ENCODE data around the gene MRFAP1L1. TPM values are rescaled to one million over a fixed set of nuclear protein-coding genes. Genes with fewer than 3 reads are reported as not detected.

MRFAP1L1 gene
- total RNA-seq, 1 donor from 2014 or later = 141 TPM

- Mint-ChIP-seq H3K4me3 (peak overlapping the region; percentile 50), H3K27ac (no peak overlapping the region), H3K9me3 (no peaks in the 10 kb centered on the region), H3K36me3 (no peaks in the 10 kb centered on the region), H3K27me3 (ENCODE audit: insufficient read depth, low read depth) (peaks cover 13% of the 10 kb centered on the region), H3K4me1 (peaks cover 18% of the 10 kb centered on the region)
- Histone ChIP-seq H3K9me3 (ENCODE audit: low read depth) (no peaks in the 10 kb centered on the region), H3K4me1 (peaks cover 26% of the 10 kb centered on the region), H3K4me2 (no peak overlapping the region), H3K4me3 (no peak overlapping the region), H2AFZ (replicated peaks) (no peak overlapping the region), H3F3A (ENCODE audit: low read depth) (peaks cover 14% of the 10 kb centered on the region), H3K27ac (no peak overlapping the region), H3K9ac (no peak overlapping the region), H3K27me3 (no peaks in the 10 kb centered on the region), H3K79me2 (ENCODE audit: low read depth) (no peaks in the 10 kb centered on the region), H4K20me1 (ENCODE audit: low read depth) (no peaks in the 10 kb centered on the region), H3K36me3 (no peaks in the 10 kb centered on the region)
- no peak for TF ChIP-seq EZH2 (IDR thresholded peaks at IDR 0.05)
- no peak for TF ChIP-seq CTCF (IDR thresholded peaks at IDR 0.05)
- no peak for TF ChIP-seq EZH2phosphoT487 (IDR thresholded peaks at IDR 0.05)
- no peak for DNase-seq (ENCODE audit: low spot score)
Measured at GRCh38 chr4:6755088-6755753, 45.6 kb upstream of the MRFAP1L1 start.

GRCh38 chr4:6754481-6755087 lies 44.9 kb upstream of the MRFAP1L1 start:
- H3K27me3 ChIP-seq = no peaks in the 10 kb centered on the region
- H2AFZ ChIP-seq (replicated peaks) = no peak overlapping the region
- H3K27ac ChIP-seq = no peak overlapping the region
- H3K36me3 ChIP-seq = no peaks in the 10 kb centered on the region
- H3F3A ChIP-seq (ENCODE audit: low read depth) = peaks cover 14% of the 10 kb centered on the region
- Mint-ChIP-seq H3K9me3 (no peaks in the 10 kb centered on the region), H3K36me3 (no peaks in the 10 kb centered on the region), H3K27me3 (ENCODE audit: insufficient read depth, low read depth) (peaks cover 13% of the 10 kb centered on the region), H3K4me1 (peaks cover 17% of the 10 kb centered on the region), H3K27ac (no peak overlapping the region), H3K4me3 (no peak overlapping the region)
- H4K20me1 ChIP-seq (ENCODE audit: low read depth) = no peaks in the 10 kb centered on the region
- no peak overlapping the region for H3K4me2 ChIP-seq
- no peaks in the 10 kb centered on the region for H3K9me3 ChIP-seq (ENCODE audit: low read depth)
- TF ChIP-seq EZH2phosphoT487 (IDR thresholded peaks at IDR 0.05) = no peak
- no peak for TF ChIP-seq EZH2 (IDR thresholded peaks at IDR 0.05)
- TF ChIP-seq CTCF (IDR thresholded peaks at IDR 0.05) = no peak
- H3K4me3 ChIP-seq = no peak overlapping the region
- no peak for DNase-seq (ENCODE audit: low spot score)
- peaks cover 20% of the 10 kb centered on the region for H3K4me1 ChIP-seq
- H3K9ac ChIP-seq = no peak overlapping the region
- H3K79me2 ChIP-seq (ENCODE audit: low read depth) = no peaks in the 10 kb centered on the region

GRCh38 chr4:6753891-6754290 lies 44.2 kb upstream of the MRFAP1L1 start:
- Histone ChIP-seq H3K79me2 (ENCODE audit: low read depth) (no peaks in the 10 kb centered on the region), H3K9me3 (ENCODE audit: low read depth) (no peaks in the 10 kb centered on the region), H3K27ac (no peak overlapping the region), H3K4me3 (no peak overlapping the region), H3K27me3 (no peaks in the 10 kb centered on the region), H3K9ac (no peak overlapping the region), H3F3A (ENCODE audit: low read depth) (peaks cover 14% of the 10 kb centered on the region), H3K36me3 (no peaks in the 10 kb centered on the region), H2AFZ (replicated peaks) (no peak overlapping the region), H3K4me1 (peaks cover 18% of the 10 kb centered on the region), H3K4me2 (no peak overlapping the region), H4K20me1 (ENCODE audit: low read depth) (no peaks in the 10 kb centered on the region)
- Mint-ChIP-seq H3K4me1 (peaks cover 24% of the 10 kb centered on the region), H3K4me3 (no peak overlapping the region), H3K27me3 (ENCODE audit: insufficient read depth, low read depth) (peaks cover 13% of the 10 kb centered on the region), H3K9me3 (no peaks in the 10 kb centered on the region), H3K36me3 (no peaks in the 10 kb centered on the region), H3K27ac (no peak overlapping the region)
- TF ChIP-seq CTCF (IDR thresholded peaks at IDR 0.05) = no peak
- no peak for TF ChIP-seq EZH2 (IDR thresholded peaks at IDR 0.05)
- TF ChIP-seq EZH2phosphoT487 (IDR thresholded peaks at IDR 0.05) = no peak
- DNase-seq (ENCODE audit: low spot score) = no peak

Data from neural progenitor cell (in vitro differentiated cells).